HG03064 (cell line): ENCODE results near the gene FOXL1.

Experiments used
- ATAC-seq: cut with Tn5 transposase; IDR thresholded peaks from one replicate; pipeline ENCODE4 v1.9.1; 2021; ENCODE audit warnings: low read depth; ENCODE audit not compliant: unreplicated experiment

Gene FOXL1

DNA sequence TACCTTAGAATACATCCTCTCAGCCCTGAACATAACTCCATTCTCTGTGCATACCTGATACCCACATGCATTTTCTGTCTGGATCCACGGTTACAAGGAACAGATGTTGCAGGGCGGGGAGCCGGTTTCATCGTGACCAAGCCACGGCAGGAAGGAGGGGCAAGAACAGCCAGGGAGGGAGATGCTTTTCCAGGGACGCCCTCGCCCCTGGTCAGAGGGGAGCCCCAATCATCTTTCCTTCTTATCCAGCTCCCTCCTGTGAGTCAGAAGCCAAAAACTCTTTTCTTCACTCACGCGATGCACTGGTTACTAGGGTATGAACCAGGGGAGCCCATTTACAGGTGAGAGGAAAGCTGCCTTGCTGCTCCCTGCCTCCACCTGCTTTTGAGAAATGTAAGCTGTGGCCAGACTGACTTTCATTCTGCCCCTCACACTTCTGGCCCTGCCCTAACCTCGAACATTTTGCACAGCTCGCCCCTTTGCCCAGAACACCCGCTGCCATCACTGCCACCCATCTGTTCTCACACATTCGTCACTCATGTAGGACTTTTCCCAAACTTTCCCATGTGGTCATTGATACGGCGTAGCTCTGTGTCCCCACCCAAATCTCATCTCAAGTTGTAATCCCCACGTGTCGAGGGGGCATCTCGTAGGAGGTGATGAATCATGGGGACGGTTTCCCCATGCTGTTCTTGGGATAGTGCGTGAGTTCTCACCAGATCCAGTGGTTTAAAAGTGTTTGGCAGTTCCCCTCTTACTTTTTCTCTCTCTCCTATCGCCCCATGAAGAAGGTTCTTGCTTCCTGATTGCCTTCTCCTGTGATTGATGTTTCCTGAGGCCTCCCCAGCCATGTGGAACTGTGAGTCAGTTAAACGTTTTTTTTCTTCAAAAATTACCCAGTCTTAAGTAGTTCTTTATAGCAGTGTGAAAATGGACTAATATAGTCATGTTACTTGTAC, 20.5 kb downstream of the FOXL1 start:
- ATAC-seq = no peak

- ATAC-seq = no peak
These were observed 23.0 kb downstream of the FOXL1 start for GRCh38 chr16:86601356-86601755.

DNA sequence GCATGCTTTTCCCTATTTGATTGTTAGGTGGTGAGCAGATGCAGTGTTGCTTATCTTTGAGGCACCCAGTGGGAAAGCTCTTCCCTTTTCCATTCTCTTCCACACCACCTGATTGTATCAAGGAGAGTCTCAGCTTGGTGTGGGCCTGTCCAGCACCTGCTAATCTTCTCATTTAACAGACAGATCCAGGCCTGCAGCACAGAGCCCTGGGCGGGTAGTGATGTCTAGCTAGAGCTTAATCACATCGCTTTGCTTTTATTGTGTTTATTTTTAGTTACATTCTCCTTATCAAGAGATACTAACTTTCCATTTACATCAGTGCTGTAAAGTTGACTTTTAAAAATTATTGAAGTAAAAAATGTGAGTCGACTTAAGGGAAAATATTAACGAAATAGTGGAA, 24.2 kb downstream of the FOXL1 start:
- ATAC-seq = no peak

- no peak for ATAC-seq
These were observed 26.3 kb downstream of the FOXL1 start for GRCh38 chr16:86604436-86605193.

DNA sequence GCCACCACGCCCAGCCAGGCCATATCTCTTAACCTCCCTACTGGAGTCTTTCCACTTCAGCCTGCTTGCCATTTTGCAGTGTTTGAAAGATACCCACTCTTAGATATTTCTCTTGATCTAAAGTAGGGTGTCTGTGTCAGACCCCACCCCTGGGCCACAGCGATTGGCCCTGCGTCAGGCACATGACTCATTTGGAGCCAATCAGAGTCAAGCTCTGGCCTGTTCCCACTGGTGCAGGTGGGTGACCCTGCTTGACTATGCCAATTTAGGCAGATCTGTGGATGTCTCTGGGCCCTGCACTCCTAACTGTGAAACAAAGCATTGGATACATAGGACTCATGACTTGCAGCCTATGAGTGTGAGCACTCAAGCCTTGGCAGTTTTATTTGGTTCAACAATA, 27.6 kb downstream of the FOXL1 start:
- ATAC-seq = no peak

GRCh38 chr16:86608301-86608747, 30.0 kb downstream of the FOXL1 start:
- ATAC-seq = no peak

GRCh38 chr16:86609115-86609514, 30.8 kb downstream of the FOXL1 start:
- ATAC-seq = no peak

DNA sequence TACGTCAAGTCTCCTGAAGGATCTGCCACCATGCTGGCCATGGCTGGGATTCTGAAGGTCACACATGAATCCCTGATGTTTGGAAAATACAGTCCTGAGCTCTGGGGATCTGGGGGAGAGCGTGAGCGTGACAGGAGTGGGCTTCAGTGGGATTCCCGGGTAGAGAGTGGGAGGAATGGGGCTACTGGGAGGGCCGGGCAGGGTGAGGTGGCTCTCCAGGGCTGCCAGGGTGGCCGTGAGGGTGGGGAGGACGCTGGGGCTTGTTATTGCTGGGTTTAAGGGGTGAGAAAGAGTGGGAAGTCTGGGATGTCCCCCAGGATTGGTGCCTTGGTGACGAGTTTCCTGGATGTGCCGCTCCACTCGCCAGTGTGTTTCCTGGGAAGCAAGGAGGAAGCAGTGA, 31.3 kb downstream of the FOXL1 start:
- no peak for ATAC-seq

DNA sequence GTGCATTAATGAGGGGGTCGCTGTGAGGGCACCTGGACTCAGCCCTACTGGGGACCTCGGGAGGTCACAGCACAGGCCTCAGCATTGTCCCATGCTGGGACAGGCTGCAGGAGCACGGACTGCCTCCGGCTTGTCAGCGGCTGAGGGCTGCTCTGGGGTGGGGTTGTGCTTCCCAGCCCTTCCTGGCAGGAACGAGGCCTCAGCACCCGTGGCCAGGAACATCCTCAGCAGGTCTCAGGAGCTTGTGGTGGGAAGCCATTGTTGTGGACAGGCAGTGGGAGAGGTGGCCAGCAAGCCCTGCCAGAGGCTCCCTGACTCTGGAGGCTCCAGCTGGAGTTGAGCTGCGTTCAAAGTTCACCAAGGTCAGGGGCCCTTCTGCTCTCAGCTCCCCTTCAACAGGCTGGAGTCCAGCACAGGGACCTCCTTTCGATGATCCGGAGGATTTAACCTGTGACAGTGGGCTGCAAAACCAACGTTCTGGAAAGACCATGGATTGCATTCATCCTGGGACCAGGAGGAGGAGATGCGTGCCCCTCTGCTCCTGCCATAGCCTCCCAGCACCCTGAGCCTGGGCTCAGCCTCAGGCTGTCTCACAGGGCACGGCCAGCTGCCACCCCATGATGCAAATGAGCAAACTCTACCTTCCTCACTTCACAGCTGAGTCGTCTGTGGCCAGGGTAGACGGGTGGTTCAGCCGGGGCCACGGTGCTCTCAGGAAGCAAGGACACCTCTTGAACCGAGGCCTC, 32.6 kb downstream of the FOXL1 start:
- no peak for ATAC-seq

- ATAC-seq = no peak
These were observed 33.1 kb downstream of the FOXL1 start for GRCh38 chr16:86611525-86611855.

DNA sequence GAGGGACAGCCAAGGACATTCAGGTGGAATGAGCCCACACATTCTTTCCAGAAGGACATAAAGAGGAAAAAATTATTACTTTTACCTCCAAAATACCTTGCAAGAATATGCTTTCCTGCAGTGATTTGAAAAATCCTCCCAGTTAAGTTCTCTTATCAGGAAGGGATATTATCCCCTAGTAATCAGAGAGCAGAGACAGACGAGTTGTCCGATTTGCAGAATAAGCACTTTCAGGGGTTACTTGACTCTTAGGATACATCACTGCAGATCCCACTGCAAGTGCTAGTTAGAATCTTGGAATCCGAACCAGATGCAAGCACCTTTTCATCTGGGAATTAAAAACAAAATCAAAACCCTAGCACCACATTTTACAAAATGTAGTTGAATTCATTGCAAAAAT, 33.6 kb downstream of the FOXL1 start:
- no peak for ATAC-seq

- ATAC-seq = no peak
These were observed 36.4 kb downstream of the FOXL1 start for GRCh38 chr16:86614699-86615098.

DNA sequence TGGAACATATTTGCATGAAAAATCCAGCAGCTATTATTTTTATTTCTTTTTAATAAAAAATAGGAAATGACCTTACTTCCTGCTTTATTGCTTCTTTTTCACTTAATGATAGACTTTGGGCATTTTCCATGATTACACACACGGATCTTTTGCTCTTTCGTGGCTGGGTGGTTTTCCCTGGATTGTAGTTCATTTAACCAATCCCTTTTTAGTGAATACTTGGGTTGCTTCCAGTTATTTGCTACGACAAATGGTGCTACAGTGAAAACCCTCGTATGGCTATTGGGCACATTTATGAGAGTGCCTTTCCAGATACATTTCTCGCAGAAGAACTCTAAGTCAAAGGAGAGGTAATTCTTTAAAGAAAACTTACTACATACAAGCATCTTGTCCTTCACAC, 38.6 kb downstream of the FOXL1 start:
- no peak for ATAC-seq

GRCh38 chr16:86618431-86619238, 40.3 kb downstream of the FOXL1 start:
- ATAC-seq = no peak

GRCh38 chr16:86619239-86619794, 41.0 kb downstream of the FOXL1 start:
- ATAC-seq = no peak

- ATAC-seq = no peak
These were observed 41.8 kb downstream of the FOXL1 start for GRCh38 chr16:86620184-86620583.

GRCh38 chr16:86621966-86622365, 43.6 kb downstream of the FOXL1 start:
- no peak for ATAC-seq

- no peak for ATAC-seq
These were observed 44.6 kb downstream of the FOXL1 start for GRCh38 chr16:86622700-86623615.

DNA sequence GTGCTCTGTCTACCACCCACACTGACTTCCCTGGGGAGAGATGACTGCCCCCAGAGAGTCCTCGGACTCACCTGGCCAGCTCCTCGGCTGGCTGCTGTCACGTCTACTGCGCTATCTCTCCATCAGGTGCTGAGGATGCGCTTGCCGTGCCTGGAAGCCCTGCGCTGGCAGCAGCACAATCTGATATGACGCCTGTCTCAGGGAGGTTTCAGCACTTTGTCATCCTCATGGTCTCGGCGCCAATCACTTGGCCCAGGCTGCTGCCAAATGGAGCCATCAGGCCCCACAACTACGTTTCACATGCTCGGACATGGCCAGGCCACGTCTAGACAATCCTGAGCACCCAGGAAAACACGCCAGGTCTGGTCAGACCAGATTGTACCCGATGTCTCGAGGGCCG, 46.7 kb downstream of the FOXL1 start:
- ATAC-seq = no peak
